Activated naive CD8-positive, alpha-beta T cell (primary cell): ENCODE data around the gene MS4A18.

ENCODE experiments used
- H3K27ac Mint-ChIP-seq: one replicate; pipeline ENCODE4 v1.8.0; 2021; ENCODE audit warnings: mixed read lengths
- H3K27me3 Mint-ChIP-seq: one replicate; pipeline ENCODE4 v1.8.0; 2021; ENCODE audit warnings: mixed read lengths
- H3K36me3 Mint-ChIP-seq: one replicate; pipeline ENCODE4 v1.8.0; 2021; ENCODE audit warnings: mixed read lengths
- H3K4me1 Mint-ChIP-seq: one replicate; pipeline ENCODE4 v1.8.0; 2021; ENCODE audit warnings: low read depth, mixed read lengths
- H3K4me3 Mint-ChIP-seq: one replicate; pipeline ENCODE4 v1.8.0; 2021; ENCODE audit warnings: mild to moderate bottlenecking, mixed read lengths
- H3K9me3 Mint-ChIP-seq: one replicate; pipeline ENCODE4 v1.8.0; 2021; ENCODE audit warnings: low read depth, mixed read lengths

Gene MS4A18

GRCh38 chr11:60717956-60718355 lies 6.6 kb upstream of the MS4A18 start:
- Mint-ChIP-seq H3K27ac (no peak overlapping the region), H3K9me3 (no peaks in the 10 kb centered on the region), H3K4me1 (no peaks in the 10 kb centered on the region), H3K36me3 (no peaks in the 10 kb centered on the region), H3K27me3 (peaks cover 13% of the 10 kb centered on the region), H3K4me3 (no peak overlapping the region)

- no peak overlapping the region for H3K4me3 Mint-ChIP-seq
- H3K27ac Mint-ChIP-seq, result no peak overlapping the region
- H3K9me3 Mint-ChIP-seq, result no peaks in the 10 kb centered on the region
- no peaks in the 10 kb centered on the region for H3K36me3 Mint-ChIP-seq
- no peaks in the 10 kb centered on the region for H3K4me1 Mint-ChIP-seq
- H3K27me3 Mint-ChIP-seq, result peaks cover 10% of the 10 kb centered on the region
Observed at GRCh38 chr11:60718524-60719316, 5.8 kb upstream of the MS4A18 start.

DNA sequence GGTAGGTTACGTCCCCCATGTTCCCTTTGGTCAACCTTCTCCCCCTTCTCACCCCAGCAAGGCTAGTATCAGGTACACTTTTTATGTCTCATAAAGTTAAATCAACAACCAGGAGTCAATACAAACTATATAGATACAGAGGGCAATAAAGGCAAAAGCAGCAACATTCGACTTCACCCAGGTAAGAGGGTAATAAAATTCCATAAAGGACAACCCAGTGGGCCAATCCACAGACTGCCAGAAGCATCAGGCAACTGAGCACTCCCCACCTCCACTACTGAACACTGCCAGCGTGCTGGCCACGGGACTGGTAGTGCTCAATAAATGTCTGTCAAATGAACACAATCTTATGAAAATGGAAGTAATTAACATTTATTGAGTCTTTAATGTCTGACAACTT lies 5.1 kb upstream of the MS4A18 start:
- Mint-ChIP-seq H3K4me1 (no peaks in the 10 kb centered on the region), H3K27ac (no peak overlapping the region), H3K36me3 (no peaks in the 10 kb centered on the region), H3K27me3 (peaks cover 13% of the 10 kb centered on the region), H3K9me3 (no peaks in the 10 kb centered on the region), H3K4me3 (no peak overlapping the region)

DNA sequence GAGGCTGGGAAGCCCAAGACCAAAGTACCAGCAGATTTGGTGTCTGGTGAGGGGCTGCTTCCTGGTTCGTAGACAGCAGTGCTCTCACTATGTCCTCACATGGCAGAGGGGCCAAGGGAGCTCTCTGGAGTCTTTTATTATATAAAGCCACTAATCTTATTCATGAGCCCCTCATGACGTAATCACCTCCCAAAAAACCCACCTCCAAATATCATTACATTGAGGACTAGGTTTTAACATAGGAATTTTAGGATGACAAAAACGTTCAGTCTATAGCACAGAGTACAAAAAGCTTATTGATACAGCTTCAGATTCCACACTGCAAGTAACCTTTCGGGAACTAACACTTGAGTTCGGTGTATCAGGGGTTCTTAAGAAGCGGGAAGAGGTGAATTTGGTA lies 4.1 kb upstream of the MS4A18 start:
- Mint-ChIP-seq H3K27me3 (peaks cover 11% of the 10 kb centered on the region), H3K36me3 (no peaks in the 10 kb centered on the region), H3K4me3 (no peak overlapping the region), H3K27ac (no peak overlapping the region), H3K9me3 (no peaks in the 10 kb centered on the region), H3K4me1 (no peaks in the 10 kb centered on the region)

GRCh38 chr11:60725592-60725991 lies 1.1 kb downstream of the MS4A18 start:
- no peaks in the 10 kb centered on the region for H3K9me3 Mint-ChIP-seq
- no peak overlapping the region for H3K4me3 Mint-ChIP-seq
- H3K4me1 Mint-ChIP-seq, result no peaks in the 10 kb centered on the region
- H3K27ac Mint-ChIP-seq, result no peak overlapping the region
- peaks cover 18% of the 10 kb centered on the region for H3K27me3 Mint-ChIP-seq
- no peaks in the 10 kb centered on the region for H3K36me3 Mint-ChIP-seq

- H3K9me3 Mint-ChIP-seq, result no peaks in the 10 kb centered on the region
- H3K27me3 Mint-ChIP-seq, result peaks cover 15% of the 10 kb centered on the region
- no peak overlapping the region for H3K27ac Mint-ChIP-seq
- H3K4me3 Mint-ChIP-seq, result no peak overlapping the region
- no peaks in the 10 kb centered on the region for H3K4me1 Mint-ChIP-seq
- H3K36me3 Mint-ChIP-seq, result no peaks in the 10 kb centered on the region
Observed at GRCh38 chr11:60731586-60731985, 7.1 kb downstream of the MS4A18 start.

DNA sequence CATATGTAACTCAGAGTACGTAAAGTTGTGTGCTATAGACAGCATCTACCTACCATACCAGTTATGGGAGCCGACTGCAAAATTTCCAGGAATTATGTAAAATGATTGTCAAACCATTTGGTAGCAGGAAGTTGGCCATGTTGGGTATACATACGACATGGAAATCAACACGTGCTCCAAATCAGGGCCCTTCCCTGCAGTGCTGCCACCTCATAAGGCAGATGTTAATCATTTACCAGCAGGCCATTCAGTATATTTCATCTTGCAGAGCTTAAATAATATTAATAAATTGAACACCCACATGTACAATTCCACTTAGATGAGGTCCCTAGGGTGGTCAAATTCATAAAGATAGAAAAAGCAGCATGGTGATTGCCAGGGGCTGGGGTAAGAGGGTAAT lies 9.8 kb downstream of the MS4A18 start:
- H3K36me3 Mint-ChIP-seq, result no peaks in the 10 kb centered on the region
- H3K4me3 Mint-ChIP-seq, result no peak overlapping the region
- H3K27me3 Mint-ChIP-seq, result peaks cover 8% of the 10 kb centered on the region
- H3K9me3 Mint-ChIP-seq, result no peaks in the 10 kb centered on the region
- no peaks in the 10 kb centered on the region for H3K4me1 Mint-ChIP-seq
- H3K27ac Mint-ChIP-seq, result no peak overlapping the region

GRCh38 chr11:60739114-60739513 lies 14.6 kb downstream of the MS4A18 start:
- Mint-ChIP-seq H3K27ac (no peak overlapping the region), H3K4me1 (no peaks in the 10 kb centered on the region), H3K27me3 (peaks cover 4% of the 10 kb centered on the region), H3K36me3 (no peaks in the 10 kb centered on the region), H3K4me3 (no peak overlapping the region), H3K9me3 (no peaks in the 10 kb centered on the region)

GRCh38 chr11:60740573-60740972 lies 16.1 kb downstream of the MS4A18 start:
- no peak overlapping the region for H3K4me3 Mint-ChIP-seq
- peaks cover 4% of the 10 kb centered on the region for H3K27me3 Mint-ChIP-seq
- no peak overlapping the region for H3K27ac Mint-ChIP-seq
- H3K36me3 Mint-ChIP-seq, result no peaks in the 10 kb centered on the region
- H3K9me3 Mint-ChIP-seq, result no peaks in the 10 kb centered on the region
- no peaks in the 10 kb centered on the region for H3K4me1 Mint-ChIP-seq

GRCh38 chr11:60741421-60741820 lies 16.9 kb downstream of the MS4A18 start:
- Mint-ChIP-seq H3K36me3 (no peaks in the 10 kb centered on the region), H3K4me3 (no peak overlapping the region), H3K27me3 (peaks cover 5% of the 10 kb centered on the region), H3K9me3 (no peaks in the 10 kb centered on the region), H3K4me1 (no peaks in the 10 kb centered on the region), H3K27ac (no peak overlapping the region)

DNA sequence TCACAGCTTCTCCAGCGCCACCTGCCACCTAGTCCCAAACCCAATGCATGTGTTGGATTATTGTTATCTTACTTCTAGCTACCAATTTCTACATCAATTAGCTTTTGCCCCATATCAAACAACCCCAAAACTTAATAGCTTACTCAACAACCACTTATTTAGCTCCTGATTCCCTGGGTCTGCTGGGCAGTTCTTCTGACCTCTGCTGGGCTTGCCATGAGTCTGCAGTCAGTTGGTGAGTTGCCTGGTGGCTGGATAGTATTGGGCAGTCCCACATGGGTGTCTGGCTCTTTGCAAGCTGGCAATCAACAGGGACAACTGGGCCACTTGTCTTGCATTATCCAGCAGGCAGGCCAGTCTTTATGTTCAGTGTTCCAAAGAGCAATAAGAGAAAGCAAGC lies 18.5 kb downstream of the MS4A18 start:
- no peaks in the 10 kb centered on the region for H3K4me1 Mint-ChIP-seq
- H3K27ac Mint-ChIP-seq, result no peak overlapping the region
- H3K9me3 Mint-ChIP-seq, result no peaks in the 10 kb centered on the region
- no peak overlapping the region for H3K4me3 Mint-ChIP-seq
- peaks cover 3% of the 10 kb centered on the region for H3K27me3 Mint-ChIP-seq
- no peaks in the 10 kb centered on the region for H3K36me3 Mint-ChIP-seq

- no peak overlapping the region for H3K27ac Mint-ChIP-seq
- no peaks in the 10 kb centered on the region for H3K9me3 Mint-ChIP-seq
- no peaks in the 10 kb centered on the region for H3K36me3 Mint-ChIP-seq
- no peaks in the 10 kb centered on the region for H3K4me1 Mint-ChIP-seq
- peaks cover 2% of the 10 kb centered on the region for H3K27me3 Mint-ChIP-seq
- no peak overlapping the region for H3K4me3 Mint-ChIP-seq
Observed at GRCh38 chr11:60744114-60744513, 19.6 kb downstream of the MS4A18 start.

- H3K4me3 Mint-ChIP-seq, result no peak overlapping the region
- H3K27me3 Mint-ChIP-seq, result peaks cover 7% of the 10 kb centered on the region
- no peaks in the 10 kb centered on the region for H3K36me3 Mint-ChIP-seq
- H3K9me3 Mint-ChIP-seq, result no peaks in the 10 kb centered on the region
- no peak overlapping the region for H3K27ac Mint-ChIP-seq
- no peaks in the 10 kb centered on the region for H3K4me1 Mint-ChIP-seq
Observed at GRCh38 chr11:60747359-60747873, 22.9 kb downstream of the MS4A18 start.

DNA sequence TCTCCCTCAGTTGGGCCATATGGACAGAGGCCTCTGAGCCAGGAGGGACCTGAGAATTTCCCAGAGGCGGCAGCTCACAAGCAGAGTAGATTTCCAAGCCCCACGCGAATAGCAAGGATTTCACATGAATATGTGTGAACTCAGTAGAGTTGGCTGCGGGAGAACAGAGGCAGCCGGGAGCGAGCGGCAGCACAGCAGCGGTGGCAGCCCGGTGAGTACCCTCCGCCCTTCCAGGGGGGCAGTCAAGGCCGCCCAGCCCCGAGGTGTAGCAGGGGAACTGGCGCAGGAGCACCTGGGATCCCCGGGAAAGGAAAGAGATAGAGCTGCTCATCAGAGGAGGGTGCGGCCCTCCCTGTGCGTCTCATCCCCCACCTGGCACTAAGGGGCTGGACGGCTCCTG lies 23.7 kb downstream of the MS4A18 start:
- Mint-ChIP-seq H3K9me3 (no peaks in the 10 kb centered on the region), H3K4me3 (no peak overlapping the region), H3K36me3 (no peaks in the 10 kb centered on the region), H3K27me3 (peaks cover 7% of the 10 kb centered on the region), H3K27ac (no peak overlapping the region), H3K4me1 (no peaks in the 10 kb centered on the region)

- Mint-ChIP-seq H3K9me3 (no peaks in the 10 kb centered on the region), H3K27ac (no peak overlapping the region), H3K4me3 (no peak overlapping the region), H3K4me1 (no peaks in the 10 kb centered on the region), H3K36me3 (no peaks in the 10 kb centered on the region), H3K27me3 (peaks cover 7% of the 10 kb centered on the region)
Observed at GRCh38 chr11:60748821-60749220, 24.3 kb downstream of the MS4A18 start.

- H3K36me3 Mint-ChIP-seq, result no peaks in the 10 kb centered on the region
- H3K27me3 Mint-ChIP-seq, result peaks cover 5% of the 10 kb centered on the region
- H3K4me3 Mint-ChIP-seq, result no peak overlapping the region
- H3K9me3 Mint-ChIP-seq, result no peaks in the 10 kb centered on the region
- no peak overlapping the region for H3K27ac Mint-ChIP-seq
- no peaks in the 10 kb centered on the region for H3K4me1 Mint-ChIP-seq
Observed at GRCh38 chr11:60750911-60751310, 26.4 kb downstream of the MS4A18 start.
